Trophoblast cell (in vitro differentiated cells and primary cell): Measurements from ENCODE around the gene LHCGR.
"Not testable (repeated sequence)": the region's sequence is repeated elsewhere in the genome, so short reads cannot be mapped to it uniquely, and the experiment has no call there.

Source experiments
- DNase-seq, 2 donors: peaks; one replicate each; pipeline ENCODE4 v3.0.0-alpha.2; 2016
- H2AFZ ChIP-seq: 2 replicates; pipeline ENCODE4 v1.6.1; 2013; ENCODE audit warnings: low read length, moderate library complexity, mild to moderate bottlenecking; ENCODE audit not compliant: insufficient read depth, poor library complexity
- H2AK5ac ChIP-seq: 2 replicates; pipeline ENCODE4 v1.6.1; 2013; ENCODE audit warnings: mild to moderate bottlenecking, low read length
- H2BK120ac ChIP-seq: 2 replicates; pipeline ENCODE4 v1.6.1; 2013; ENCODE audit warnings: low read length, mild to moderate bottlenecking, moderate library complexity; ENCODE audit not compliant: insufficient read depth, poor library complexity
- H2BK12ac ChIP-seq: 2 replicates; pipeline ENCODE4 v1.6.1; 2013; ENCODE audit warnings: mild to moderate bottlenecking, low read length, moderate library complexity
- H2BK5ac ChIP-seq: 2 replicates; pipeline ENCODE4 v1.6.1; 2013; ENCODE audit warnings: low read length, low read depth, moderate library complexity, mild to moderate bottlenecking; ENCODE audit not compliant: poor library complexity
- H3K14ac ChIP-seq: 2 replicates; pipeline ENCODE4 v1.6.1; 2013; ENCODE audit warnings: mild to moderate bottlenecking, low read length
- H3K18ac ChIP-seq: 2 replicates; pipeline ENCODE4 v1.6.1; 2013; ENCODE audit warnings: mild to moderate bottlenecking, low read length
- H3K23ac ChIP-seq: 2 replicates; pipeline ENCODE4 v1.6.1; 2013; ENCODE audit warnings: low read length
- H3K27ac ChIP-seq: 2 replicates; pipeline ENCODE4 v1.5.1; 2013; ENCODE audit warnings: low read depth, mild to moderate bottlenecking, inconsistent platforms, low read length, moderate library complexity
- H3K27me3 ChIP-seq: 2 replicates; pipeline ENCODE4 v1.6.1; 2013; ENCODE audit warnings: inconsistent platforms, mild to moderate bottlenecking, low read length, moderate library complexity; ENCODE audit not compliant: insufficient read depth
- H3K36me3 ChIP-seq, 2 experiments: 1 replicate in 1 of 2; 2 replicates in 1 of 2; pipeline ENCODE4 v1.6.1; 2013; ENCODE audit warnings: low read length in 2 of 2, mild to moderate bottlenecking in 2 of 2, moderate library complexity in 1 of 2; ENCODE audit not compliant: insufficient read depth in 2 of 2, control insufficient read depth in 1 of 2
- H3K4ac ChIP-seq: 2 replicates; pipeline ENCODE4 v1.6.1; 2013; ENCODE audit warnings: low read depth, mild to moderate bottlenecking, low read length, moderate library complexity
- H3K4me1 ChIP-seq, 2 experiments: 1 replicate in 1 of 2; 2 replicates in 1 of 2; pipeline ENCODE4 v1.6.1; 2013; ENCODE audit warnings: low read length in 2 of 2, mild to moderate bottlenecking in 2 of 2, moderate library complexity in 1 of 2; ENCODE audit not compliant: insufficient read depth in 2 of 2, control insufficient read depth in 1 of 2
- H3K4me2 ChIP-seq: 2 replicates; pipeline ENCODE4 v1.6.1; 2013; ENCODE audit warnings: inconsistent platforms, mild to moderate bottlenecking, low read length, moderate library complexity
- H3K4me3 ChIP-seq: 2 replicates; pipeline ENCODE4 v1.5.1; 2013; ENCODE audit warnings: mild to moderate bottlenecking, low read depth, low read length, inconsistent platforms
- H3K79me1 ChIP-seq: one replicate; pipeline ENCODE4 v1.6.1; 2013; ENCODE audit warnings: low read length
- H3K79me2 ChIP-seq: 2 replicates; pipeline ENCODE4 v1.6.1; 2013; ENCODE audit warnings: low read length, mild to moderate bottlenecking; ENCODE audit not compliant: control insufficient read depth, insufficient read depth, poor library complexity
- H3K9ac ChIP-seq: 2 replicates; pipeline ENCODE4 v1.6.1; 2013; ENCODE audit warnings: mild to moderate bottlenecking, low read length
- H3K9me3 ChIP-seq: 2 replicates; pipeline ENCODE4 v1.6.1; 2013; ENCODE audit warnings: low read depth, mild to moderate bottlenecking, control low read depth, inconsistent platforms, low read length; ENCODE audit not compliant: insufficient read depth
- H4K12ac ChIP-seq: 2 replicates; pipeline ENCODE4 v1.6.1; 2013; ENCODE audit warnings: low read depth, mild to moderate bottlenecking, low read length, moderate library complexity
- H4K8ac ChIP-seq: 2 replicates; pipeline ENCODE4 v1.6.1; 2013; ENCODE audit warnings: low read depth, mild to moderate bottlenecking, low read length, moderate library complexity
- H4K91ac ChIP-seq: one replicate; pipeline ENCODE4 v1.6.1; 2013; ENCODE audit warnings: low read depth, mild to moderate bottlenecking, low read length, moderate library complexity
- WGBS: extraction: QIAGEN DNeasy Blood & Tissue Kit; methylation state at CpG from one replicate; pipeline ENCODE4 v1.1.7; 2013; ENCODE audit warnings: missing lambda C conversion rate; ENCODE audit not compliant: insufficient read length, insufficient coverage; ENCODE audit errors: extremely low coverage; 5-methylcytosine and 5-hydroxymethylcytosine counted together

LHCGR gene

GRCh38 chr2:48749291-48750127, 6.0 kb downstream of the LHCGR start:
- Histone ChIP-seq H3K4me3 (no peak overlapping the region), H4K8ac (no peak overlapping the region), H3K18ac (no peak overlapping the region), H3K27me3 (no peaks in the 10 kb centered on the region), H3K4me2 (no peak overlapping the region), H3K9ac (no peak overlapping the region), H2AK5ac (no peak overlapping the region), H3K27ac (no peak overlapping the region), H3K23ac (no peak overlapping the region), H2BK5ac (no peak overlapping the region), H3K36me3 (peaks cover 0 to 1% of the 10 kb centered on the region in 2 experiments), H3K4ac (no peak overlapping the region), H4K91ac (no peak overlapping the region), H3K14ac (no peak overlapping the region), H3K79me1 (no peaks in the 10 kb centered on the region), H2BK120ac (no peak overlapping the region), H2AFZ (no peak overlapping the region), H3K79me2 (no peaks in the 10 kb centered on the region), H3K9me3 (no peaks in the 10 kb centered on the region), H4K12ac (no peak overlapping the region), H2BK12ac (no peak overlapping the region), H3K4me1 (no peaks in the 10 kb centered on the region)
- no CpG with 5 or more reads among the region's 2 CpGs for WGBS
- DNase-seq: peak in 1 of 2 donors; percentile 17

- Histone ChIP-seq H4K12ac (no peak overlapping the region), H4K91ac (no peak overlapping the region), H3K4me1 (no peaks in the 10 kb centered on the region), H3K4me3 (no peak overlapping the region), H2AK5ac (no peak overlapping the region), H2BK5ac (no peak overlapping the region), H3K4me2 (no peak overlapping the region), H3K79me2 (no peaks in the 10 kb centered on the region), H3K14ac (no peak overlapping the region), H3K4ac (no peak overlapping the region), H2BK12ac (no peak overlapping the region), H3K9me3 (no peaks in the 10 kb centered on the region), H2AFZ (no peak overlapping the region), H4K8ac (no peak overlapping the region), H3K23ac (no peak overlapping the region), H2BK120ac (no peak overlapping the region), H3K27me3 (no peaks in the 10 kb centered on the region), H3K36me3 (peaks cover 0 to 1% of the 10 kb centered on the region in 2 experiments), H3K27ac (no peak overlapping the region), H3K9ac (no peak overlapping the region), H3K18ac (no peak overlapping the region), H3K79me1 (no peaks in the 10 kb centered on the region)
- no CpG with 5 or more reads among the region's 6 CpGs for WGBS
- DNase-seq: no peak
Measured at GRCh38 chr2:48747319-48747718, 8.2 kb downstream of the LHCGR start.

- not testable (repeated sequence) for H3K9ac ChIP-seq, H3K27me3 ChIP-seq, H3K79me1 ChIP-seq, H3K36me3 ChIP-seq, H4K12ac ChIP-seq, H3K14ac ChIP-seq, H3K23ac ChIP-seq, H2AFZ ChIP-seq, H2BK12ac ChIP-seq, H4K91ac ChIP-seq, H3K4ac ChIP-seq, DNase-seq, H2BK5ac ChIP-seq, H3K79me2 ChIP-seq, H3K18ac ChIP-seq, H4K8ac ChIP-seq, H3K4me2 ChIP-seq, H3K9me3 ChIP-seq, H3K4me3 ChIP-seq, H2AK5ac ChIP-seq, H3K27ac ChIP-seq, H2BK120ac ChIP-seq
- H3K4me1 ChIP-seq: peaks cover 9 to 12% of the 10 kb centered on the region in 2 experiments
- WGBS: no CpG with 5 or more reads among the region's 4 CpGs
Measured at GRCh38 chr2:48739236-48739635, 16.3 kb downstream of the LHCGR start.

GRCh38 chr2:48738806-48739205, 16.7 kb downstream of the LHCGR start:
- H3K9ac ChIP-seq: no peak overlapping the region
- no peak overlapping the region for H3K27ac ChIP-seq
- no peak overlapping the region for H3K14ac ChIP-seq
- H3K4ac ChIP-seq: no peak overlapping the region
- no peaks in the 10 kb centered on the region for H3K9me3 ChIP-seq
- no peak overlapping the region for H3K4me3 ChIP-seq
- H3K79me2 ChIP-seq: no peaks in the 10 kb centered on the region
- H2AFZ ChIP-seq: no peak overlapping the region
- peaks cover 6% of the 10 kb centered on the region for H3K79me1 ChIP-seq
- H3K27me3 ChIP-seq: no peaks in the 10 kb centered on the region
- no peaks in the 10 kb centered on the region for H3K36me3 ChIP-seq
- H2BK120ac ChIP-seq: no peak overlapping the region
- H2BK5ac ChIP-seq: no peak overlapping the region
- no peak overlapping the region for H3K18ac ChIP-seq
- H4K91ac ChIP-seq: no peak overlapping the region
- no CpG with 5 or more reads among the region's 2 CpGs for WGBS
- H3K23ac ChIP-seq: no peak overlapping the region
- H2AK5ac ChIP-seq: no peak overlapping the region
- DNase-seq: peak in 1 of 2 donors; percentile 25
- H2BK12ac ChIP-seq: no peak overlapping the region
- H4K8ac ChIP-seq: no peak overlapping the region
- H4K12ac ChIP-seq: no peak overlapping the region
- peaks cover 9 to 14% of the 10 kb centered on the region in 2 experiments for H3K4me1 ChIP-seq
- H3K4me2 ChIP-seq: no peak overlapping the region
